Adipose tissue (tissue), 3 donors: ENCODE measurements around the gene CDC6. TPM values are rescaled to one million over a fixed set of nuclear protein-coding genes. Genes with fewer than 3 reads are reported as not detected.
A peak's percentile ranks its signal among the peaks of the same experiment; 100 is the strongest.

Experiments used
- H3K27ac ChIP-seq: one replicate; pipeline ENCODE4 v1.5.1; 2013; ENCODE audit warnings: low read depth, low read length
- WGBS, 3 donors: extraction: QIAGEN DNeasy Blood & Tissue Kit; methylation state at CpG; one replicate each; pipeline ENCODE4 v1.1.7; 2013; 5-methylcytosine and 5-hydroxymethylcytosine counted together
- polyA plus RNA-seq, 3 donors: library from polyadenylated mRNA; stranded (reverse); fragments of 200-250 nt; gene quantifications; one replicate each; pipeline ENCODE4 v1.2.3, GENCODE V29; 2013
- donor health status: healthy with polysubstance abuse.
- donor health status: Bipolar disorder and iron deficiency.
- donor health status: healthy.

CDC6 gene
- polyA plus RNA-seq, 3 donors = 1.1 to 3.1 (median 1.4) TPM

DNA sequence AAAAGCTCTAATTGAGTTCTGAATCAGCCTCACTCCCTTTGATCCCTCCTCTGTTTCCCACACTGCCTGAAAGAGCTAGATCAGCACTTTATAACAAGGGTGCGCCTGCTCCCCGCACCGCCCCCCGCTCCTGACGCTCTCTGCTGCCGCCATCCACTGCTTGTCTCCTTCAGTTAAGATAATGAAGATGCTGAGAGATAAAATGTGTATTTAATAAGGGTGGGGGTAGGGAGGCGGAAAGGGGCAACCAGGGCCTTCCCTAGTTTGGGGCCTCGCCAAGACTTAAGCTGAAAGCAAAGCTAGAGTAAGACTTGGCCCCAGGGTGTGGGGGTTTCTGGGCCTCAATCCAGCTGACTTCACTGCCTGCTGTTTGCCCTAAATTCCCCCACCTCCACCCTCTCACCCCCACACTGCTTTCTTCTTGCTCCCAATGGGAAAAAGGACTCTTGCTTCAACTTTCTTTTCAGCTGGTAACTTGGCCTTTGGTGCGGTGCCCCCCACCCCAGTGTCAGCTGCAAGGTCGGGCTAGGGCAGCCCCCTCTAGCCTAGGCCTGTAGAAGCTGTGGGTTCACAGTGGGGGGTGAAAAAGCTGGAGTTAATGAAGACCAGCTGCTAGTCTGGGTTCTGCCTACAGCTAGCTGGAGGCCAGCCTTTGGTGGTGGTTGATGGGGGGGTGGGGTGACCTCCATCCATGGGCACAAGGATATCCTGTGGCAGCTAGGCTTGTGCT is 19.5 kb downstream of the CDC6 start:
- H3K27ac ChIP-seq = peak overlapping the region; percentile 56
- 44 to 72% (median 58%) methylated on average over 10 of the region's 10 CpGs for WGBS, 3 donors

DNA sequence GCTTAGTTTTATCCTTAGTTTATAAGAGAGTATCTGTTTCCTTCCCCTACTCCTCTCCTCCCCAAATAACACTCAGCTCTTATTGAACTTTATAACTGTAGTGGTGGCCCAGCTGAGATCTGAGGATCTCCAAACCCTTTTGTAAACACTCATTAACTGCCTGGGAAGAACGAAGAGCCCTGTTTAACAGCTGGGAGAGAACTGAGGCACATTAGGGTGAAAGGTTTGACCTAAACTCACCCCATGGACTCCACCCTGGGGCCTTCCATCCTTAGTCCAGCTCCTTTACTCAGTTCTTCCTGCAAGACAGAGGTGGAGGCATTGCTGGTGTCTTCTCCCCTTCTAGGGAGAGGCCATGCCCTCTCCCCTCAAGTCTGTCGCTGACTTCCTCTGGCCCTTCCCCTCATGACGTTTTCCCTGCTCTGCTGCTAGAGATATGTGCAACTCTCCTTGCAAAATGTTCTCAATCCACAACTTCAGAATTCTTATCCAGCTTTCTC is 20.1 kb downstream of the CDC6 start:
- peak overlapping the region; percentile 56 for H3K27ac ChIP-seq
- 17 to 53% (median 20%) methylated on average over 3 of the region's 3 CpGs for WGBS, 3 donors

DNA sequence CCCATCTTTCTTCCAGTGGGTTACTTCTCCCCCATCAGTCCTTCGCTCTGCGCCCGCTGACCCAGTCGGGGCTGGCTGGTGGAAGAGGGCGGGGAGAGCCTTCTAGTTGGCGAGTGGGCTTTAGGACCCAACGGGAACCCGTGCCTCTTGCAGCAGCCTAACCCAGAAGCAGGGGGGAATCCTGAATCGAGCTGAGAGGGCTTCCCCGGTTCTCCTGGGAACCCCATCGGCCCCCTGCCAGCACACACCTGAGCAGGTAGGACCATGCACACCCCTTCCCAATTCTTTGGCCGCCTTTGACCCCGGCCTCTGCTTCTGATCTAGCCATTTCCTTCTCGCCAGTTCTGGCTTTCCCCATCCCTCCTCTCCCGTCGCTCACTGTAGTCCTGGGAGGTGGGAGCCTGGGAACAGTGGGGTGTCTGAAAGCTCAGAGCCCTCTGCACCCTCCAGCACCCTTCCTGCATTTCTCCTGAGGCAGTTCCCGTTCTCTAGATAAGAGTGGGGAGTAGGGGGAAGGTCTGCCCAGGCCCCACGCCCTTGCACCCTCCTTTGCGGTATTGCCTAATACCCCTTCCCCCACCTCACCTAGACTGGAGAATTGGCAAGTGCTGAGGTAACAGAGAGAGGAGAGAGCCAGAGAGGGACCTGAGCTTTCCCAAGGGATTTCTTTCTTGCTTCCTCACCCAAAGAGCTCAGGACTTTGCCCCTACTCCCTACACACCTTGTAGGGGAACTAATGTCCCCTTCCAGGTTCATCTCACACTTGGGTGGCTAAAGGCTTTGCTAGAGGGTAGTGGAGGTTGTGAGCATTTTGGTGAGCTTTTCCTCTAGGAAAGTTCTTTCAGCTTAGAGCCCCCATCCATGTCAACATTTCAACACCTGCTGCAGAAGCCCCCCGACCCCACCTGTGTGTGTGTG is 21.6 kb downstream of the CDC6 start, which contains the start of gene RARA:
TSS of gene RARA (plus strand) at position 150 of the 918 bp plus-strand sequence. CDS start 22,039 bp downstream, outside the sequence.
- 8 to 13% (median 11%) methylated on average over 20 of the region's 20 CpGs for WGBS, 3 donors
- H3K27ac ChIP-seq = no peak within 1 kb of the TSS

DNA sequence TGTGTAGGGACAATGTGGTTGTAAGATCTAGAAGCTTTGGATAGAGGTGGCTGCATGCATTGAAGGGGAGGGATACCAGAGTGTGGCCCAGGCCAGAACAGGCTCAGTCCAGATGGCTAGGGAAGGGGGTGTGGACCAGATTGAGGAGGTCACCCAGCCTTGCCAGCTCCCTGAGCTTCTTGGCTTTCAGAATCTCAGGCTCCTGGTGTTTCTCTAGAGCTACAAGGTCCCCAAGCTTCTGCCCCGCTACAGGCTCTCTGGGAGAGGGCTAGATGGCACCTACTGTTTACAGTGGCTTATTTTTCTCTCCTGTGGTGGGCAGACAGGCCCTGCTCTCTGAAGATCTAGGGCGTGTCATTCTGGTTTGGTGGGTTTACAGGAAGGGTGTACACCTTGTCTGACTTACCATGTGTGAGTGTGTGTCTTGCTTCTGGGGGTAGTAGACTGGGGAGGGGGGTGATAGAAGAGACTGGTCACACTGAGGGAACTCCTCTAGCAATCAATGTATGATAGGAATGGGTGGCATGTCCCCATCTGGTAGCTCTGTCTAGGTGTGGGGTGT is 22.4 kb downstream of the CDC6 start:
- 70 to 85% (median 74%) methylated on average over 2 of the region's 2 CpGs for WGBS, 3 donors
- H3K27ac ChIP-seq = no peak overlapping the region

DNA sequence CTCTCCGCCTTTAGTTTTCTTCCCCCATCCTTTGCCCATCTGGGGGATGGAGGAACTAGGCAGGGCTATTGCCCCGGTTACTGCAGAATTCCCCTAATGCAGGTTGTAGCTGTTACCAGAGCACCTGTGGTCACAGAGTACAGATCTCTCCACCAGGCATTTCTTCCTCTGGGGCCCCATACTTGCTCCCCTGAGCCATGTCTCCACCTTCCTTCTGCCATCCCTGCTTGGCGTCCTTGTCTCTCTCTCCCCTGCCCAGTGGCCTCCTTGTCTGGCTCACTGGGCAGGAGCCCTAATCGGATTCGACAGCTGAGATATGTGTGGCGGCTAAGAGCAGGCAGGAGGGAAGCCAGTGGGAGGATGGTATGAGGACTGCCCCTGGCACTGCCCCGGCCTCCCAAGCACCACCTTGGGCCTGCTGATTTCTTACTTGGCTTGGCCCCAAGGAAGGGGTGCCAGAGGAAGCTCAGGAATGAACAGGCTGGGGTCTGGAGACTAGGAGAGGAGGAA is 23.3 kb downstream of the CDC6 start:
- 44 to 66% (median 54%) methylated on average over 7 of the region's 7 CpGs for WGBS, 3 donors
- H3K27ac ChIP-seq = no peak overlapping the region

GRCh38 chr17:40311575-40311974 is 23.9 kb downstream of the CDC6 start:
- H3K27ac ChIP-seq = no peak overlapping the region
- 11 to 38% (median 30%) methylated on average over 2 of the region's 2 CpGs for WGBS, 3 donors

GRCh38 chr17:40312131-40312731 is 24.6 kb downstream of the CDC6 start:
- WGBS, 3 donors = 34 to 52% (median 38%) methylated on average over 7 of the region's 7 CpGs
- no peak overlapping the region for H3K27ac ChIP-seq

DNA sequence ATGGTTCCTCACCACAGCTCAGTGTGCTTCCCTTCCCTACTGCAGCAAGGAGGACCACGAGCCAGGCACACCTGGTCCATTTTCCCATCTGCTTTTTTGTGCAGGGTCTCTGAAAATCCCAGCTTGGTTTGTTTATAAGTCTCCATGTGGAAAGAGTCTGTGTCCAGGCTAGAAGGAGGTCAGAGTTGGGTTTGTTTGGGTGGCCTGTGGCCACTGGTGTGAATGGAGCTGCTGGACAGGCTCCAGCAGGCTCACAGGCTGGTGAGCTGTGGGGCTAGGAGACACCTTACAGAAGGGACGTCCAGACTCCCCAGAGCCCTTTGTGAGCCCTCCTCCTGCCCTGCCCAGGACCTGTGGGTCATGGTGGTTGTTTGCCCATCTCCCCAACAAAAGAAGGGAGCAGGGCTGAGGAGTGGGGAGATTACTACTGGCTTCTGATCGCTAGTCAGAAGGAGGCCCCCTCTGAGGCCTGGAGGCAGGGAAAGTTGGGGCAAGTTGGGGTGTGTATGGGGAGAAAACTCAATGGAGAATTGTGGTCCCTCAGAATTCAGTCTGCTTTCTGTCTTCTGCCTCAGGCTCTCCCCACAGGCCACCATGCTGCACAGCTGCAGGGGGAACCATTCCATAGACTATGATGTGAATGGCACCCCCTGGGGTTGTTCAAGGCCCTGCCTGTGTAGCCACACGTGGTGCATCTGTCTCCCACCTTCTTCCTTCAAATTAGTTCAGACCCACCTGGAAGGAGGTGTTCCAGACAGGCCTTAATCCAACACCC is 25.4 kb downstream of the CDC6 start:
- H3K27ac ChIP-seq = no peak overlapping the region
- 71 to 84% (median 77%) methylated on average over 4 of the region's 4 CpGs for WGBS, 3 donors

GRCh38 chr17:40313668-40314583 is 26.2 kb downstream of the CDC6 start:
- no peak overlapping the region for H3K27ac ChIP-seq
- 69 to 80% (median 80%) methylated on average over 6 to 7 of the region's 7 CpGs for WGBS, 3 donors

DNA sequence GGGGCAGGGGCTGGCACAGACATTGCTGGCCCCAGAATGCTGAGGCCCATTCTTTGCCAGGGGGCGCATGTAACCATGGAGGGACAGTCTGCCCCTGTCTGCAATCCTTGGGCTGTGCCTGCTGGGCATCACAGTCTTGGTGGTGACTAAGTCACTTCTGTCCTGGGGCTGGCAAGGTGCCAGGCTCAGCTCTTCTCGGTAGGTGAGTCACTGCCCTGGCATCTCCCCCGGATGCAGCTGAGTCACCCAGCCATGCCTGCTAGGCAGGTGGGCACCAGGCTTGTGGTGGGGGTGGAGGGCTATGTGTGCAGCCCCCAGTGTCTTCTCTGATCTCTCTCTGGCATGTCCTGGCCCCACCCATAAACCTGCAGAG is 26.9 kb downstream of the CDC6 start:
- H3K27ac ChIP-seq = no peak overlapping the region
- 29 to 39% (median 31%) methylated on average over 3 of the region's 3 CpGs for WGBS, 3 donors

GRCh38 chr17:40315206-40315605 is 27.5 kb downstream of the CDC6 start:
- 86 to 87% (median 87%) methylated on average over 3 of the region's 3 CpGs for WGBS, 3 donors
- no peak overlapping the region for H3K27ac ChIP-seq

GRCh38 chr17:40315678-40316570 is 28.2 kb downstream of the CDC6 start:
- no peak overlapping the region for H3K27ac ChIP-seq
- 54 to 63% (median 54%) methylated on average over 9 of the region's 9 CpGs for WGBS, 3 donors

DNA sequence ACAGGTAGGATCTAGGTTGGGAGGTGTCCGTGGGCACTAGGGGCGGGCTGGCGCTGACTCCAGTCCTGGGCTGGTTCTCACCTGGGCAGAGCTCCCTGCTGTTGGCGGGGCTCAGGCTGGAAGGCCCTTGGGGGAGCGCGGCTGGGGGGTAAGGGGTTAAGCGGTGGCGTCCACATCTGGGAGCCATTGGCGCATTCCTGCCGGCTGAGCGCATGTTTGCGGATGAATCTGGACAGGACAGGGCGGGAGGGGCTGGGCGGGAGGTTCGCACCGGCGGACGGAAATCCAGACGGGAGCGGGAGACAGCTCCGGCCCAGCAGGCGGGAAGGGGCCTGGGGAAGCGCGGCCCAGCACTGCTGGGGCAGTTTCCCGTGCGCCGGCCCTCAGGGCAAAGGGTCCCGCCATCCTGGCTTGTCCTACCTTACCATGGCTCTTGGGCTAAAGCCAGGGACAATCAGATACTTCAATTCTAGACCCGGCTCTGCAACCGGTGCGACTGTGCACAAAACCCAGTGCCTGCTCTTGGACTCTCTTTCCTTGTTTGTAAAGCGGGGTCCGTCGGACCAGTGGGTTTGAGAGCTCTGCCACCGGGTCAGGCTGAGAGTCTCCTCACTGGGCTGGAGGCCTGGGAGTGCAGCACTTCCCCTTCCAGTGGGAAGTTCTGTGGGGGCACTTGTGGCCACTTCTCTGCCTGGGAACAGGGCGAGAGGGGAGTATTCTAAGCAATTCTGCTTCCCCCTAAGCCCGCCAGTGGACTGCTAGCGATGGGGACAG is 29.1 kb downstream of the CDC6 start:
- 25 to 31% (median 28%) methylated on average over 35 to 38 of the region's 38 CpGs for WGBS, 3 donors
- H3K27ac ChIP-seq = no peak overlapping the region

GRCh38 chr17:40317345-40317873 is 29.7 kb downstream of the CDC6 start:
- H3K27ac ChIP-seq = no peak overlapping the region
- 7 to 10% (median 7%) methylated on average over 6 of the region's 6 CpGs for WGBS, 3 donors
